Stimulated activated CD4-positive, alpha-beta T cell treated with anti-CD3 and anti-CD28 coated beads, Interleukin-1b, Interleukin-23, amount 100 ng/mL, for 4 hours (primary cell): ENCODE data around the gene CASQ2.
"Not testable (repeated sequence)": the region's sequence is repeated elsewhere in the genome, so short reads cannot be mapped to it uniquely, and the experiment has no call there.

Experiments
- DNase-seq, 2 donors: peaks; one replicate each; pipeline ENCODE4 v3.0.0-alpha.2; 2020; ENCODE audit warnings: low read depth in 2 of 2

Gene CASQ2

DNA sequence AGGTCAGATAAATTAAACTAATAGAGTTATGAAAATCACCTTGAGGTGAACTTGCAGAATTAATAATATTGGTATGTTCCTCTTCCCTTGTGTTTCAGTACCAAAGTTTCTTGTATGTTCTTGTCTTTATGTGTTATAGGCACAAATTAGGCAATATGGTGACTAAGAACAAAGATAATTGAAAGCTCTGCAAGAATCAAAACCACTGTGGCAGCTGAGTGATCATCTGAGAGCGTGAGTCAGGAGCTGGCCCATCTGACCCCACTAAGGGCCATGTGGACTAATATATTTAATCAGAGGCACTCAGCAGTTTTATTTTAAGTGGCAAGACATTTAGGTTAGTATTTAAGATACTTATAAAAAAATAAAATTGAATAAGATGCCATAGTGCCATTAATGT is 12.8 kb upstream of the CASQ2 start:
- no peak for DNase-seq

GRCh38 chr1:115780655-115781054 is 12.1 kb upstream of the CASQ2 start:
- not testable (repeated sequence) for DNase-seq

DNA sequence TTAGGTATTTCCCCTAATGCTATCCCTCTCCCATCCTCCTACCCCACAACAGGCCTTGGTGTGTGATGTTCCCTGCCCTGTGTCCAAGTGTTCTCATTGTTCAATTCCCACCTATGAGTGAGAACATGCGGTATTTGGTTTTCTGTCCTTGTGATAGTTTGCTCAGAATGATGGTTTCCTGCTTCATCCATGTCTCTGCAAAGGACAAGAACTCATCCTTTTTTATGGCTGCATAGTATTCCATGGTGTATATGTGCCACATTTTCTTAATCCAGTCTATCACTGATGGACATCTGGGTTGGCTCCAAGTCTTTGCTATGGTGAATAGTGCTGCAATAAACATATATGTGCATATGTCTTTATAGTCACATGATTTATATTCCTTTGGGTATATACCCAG is 10.6 kb upstream of the CASQ2 start:
- not testable (repeated sequence) for DNase-seq

DNA sequence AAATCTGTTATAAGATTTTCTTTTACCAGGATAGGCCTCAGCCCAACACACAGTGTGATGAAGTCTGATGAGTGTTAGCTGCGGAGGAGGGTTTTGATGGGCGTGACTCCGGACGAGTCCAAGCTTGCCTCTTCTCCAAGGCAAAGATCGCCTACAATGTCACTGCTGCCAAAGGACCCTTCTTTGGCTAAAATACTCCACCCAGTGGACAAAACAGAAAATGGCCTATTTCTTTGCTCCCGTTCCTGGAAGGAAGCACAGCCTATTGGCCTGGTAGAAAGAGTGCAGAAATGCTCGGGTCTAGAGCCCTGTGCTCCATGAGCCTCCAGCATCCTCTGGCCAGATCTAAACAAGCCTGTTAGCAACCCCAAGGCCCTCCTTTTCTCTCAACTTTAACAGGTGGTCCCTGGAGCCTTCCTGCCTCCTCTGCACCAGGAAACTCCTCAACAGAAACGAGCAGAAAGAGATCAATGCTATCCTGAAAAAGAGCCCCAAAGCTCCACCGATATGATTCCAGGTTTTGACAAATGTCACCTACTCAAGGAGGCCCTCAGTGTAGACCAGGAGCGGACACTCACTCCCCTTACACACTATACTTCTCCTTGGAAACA is 3.4 kb upstream of the CASQ2 start:
- DNase-seq = no peak

DNA sequence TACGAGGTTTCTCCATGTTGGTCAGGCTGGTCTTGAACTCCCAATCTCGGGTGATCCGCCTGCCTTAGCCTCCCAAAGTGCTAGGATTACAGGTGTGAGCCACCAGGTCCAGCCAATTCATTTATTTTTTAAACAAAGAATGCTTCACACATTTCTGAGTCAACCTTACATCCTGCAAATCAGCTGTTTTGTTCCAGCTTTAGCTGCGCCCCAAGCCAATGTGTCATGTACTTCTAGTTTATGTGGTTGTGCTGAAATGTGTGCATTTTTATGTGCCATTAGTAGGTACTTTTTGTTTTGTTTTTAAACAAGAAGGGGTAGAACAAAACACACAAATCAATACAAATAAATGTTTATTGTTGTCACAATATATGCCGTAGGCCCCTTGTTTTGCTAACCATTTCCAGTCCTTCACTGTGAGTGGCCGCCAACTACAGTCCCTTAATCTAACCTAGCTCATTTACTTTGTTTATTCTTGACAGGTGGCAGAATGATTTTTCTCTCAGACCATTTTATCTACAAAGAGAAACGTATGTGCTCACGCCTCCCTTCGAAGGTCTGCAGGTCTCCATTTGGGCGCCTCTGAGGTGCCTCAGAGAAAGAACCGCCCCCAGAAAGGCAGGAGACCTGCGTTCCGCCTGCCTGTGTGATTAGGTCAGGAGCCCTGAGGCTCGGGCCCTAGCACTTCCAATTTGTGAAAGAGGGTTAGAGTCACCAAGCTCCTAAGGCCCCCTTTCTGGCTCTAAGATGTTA is 2.8 kb upstream of the CASQ2 start:
- DNase-seq = no peak

DNA sequence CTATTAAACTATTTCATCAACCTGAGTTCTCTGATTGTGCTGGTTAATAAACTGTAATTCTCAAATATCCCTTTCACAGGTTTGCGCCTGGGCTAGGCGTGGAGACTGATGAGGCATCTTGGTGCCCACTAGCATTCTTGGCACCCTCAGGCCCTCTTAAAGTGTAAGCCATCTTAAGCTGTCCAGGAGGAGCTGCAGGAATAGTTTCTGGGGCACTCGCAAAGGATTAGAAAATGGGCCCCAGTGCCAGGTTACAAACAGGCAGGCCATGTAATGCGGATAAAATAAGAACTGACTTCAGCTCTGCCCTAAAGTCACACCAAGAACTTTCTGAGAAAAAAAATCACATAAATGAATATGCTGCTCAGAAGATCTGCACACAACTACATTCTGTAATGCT is 1.1 kb downstream of the CASQ2 start:
- no peak for DNase-seq

- no peak for DNase-seq
Measured at GRCh38 chr1:115765091-115765490, 3.4 kb downstream of the CASQ2 start.

DNA sequence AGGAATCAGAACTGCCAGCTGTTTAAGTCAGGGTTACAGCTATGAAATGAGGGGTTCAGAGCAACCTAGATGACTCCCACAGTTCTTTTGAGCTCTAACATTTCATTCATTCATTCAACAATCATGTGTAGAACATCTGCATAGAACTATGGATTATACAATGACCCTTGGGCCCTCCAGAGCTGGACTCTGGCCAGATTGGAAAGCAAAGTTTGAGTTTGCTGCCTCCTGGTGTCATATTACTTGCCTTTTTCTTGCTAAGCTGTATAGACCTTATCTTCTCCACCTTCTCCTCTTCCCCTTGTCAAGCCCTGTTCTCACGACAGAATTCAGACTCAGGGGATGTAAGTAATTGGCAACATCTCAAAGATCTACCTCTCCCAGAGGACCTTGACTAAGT is 4.0 kb downstream of the CASQ2 start:
- DNase-seq = no peak

DNA sequence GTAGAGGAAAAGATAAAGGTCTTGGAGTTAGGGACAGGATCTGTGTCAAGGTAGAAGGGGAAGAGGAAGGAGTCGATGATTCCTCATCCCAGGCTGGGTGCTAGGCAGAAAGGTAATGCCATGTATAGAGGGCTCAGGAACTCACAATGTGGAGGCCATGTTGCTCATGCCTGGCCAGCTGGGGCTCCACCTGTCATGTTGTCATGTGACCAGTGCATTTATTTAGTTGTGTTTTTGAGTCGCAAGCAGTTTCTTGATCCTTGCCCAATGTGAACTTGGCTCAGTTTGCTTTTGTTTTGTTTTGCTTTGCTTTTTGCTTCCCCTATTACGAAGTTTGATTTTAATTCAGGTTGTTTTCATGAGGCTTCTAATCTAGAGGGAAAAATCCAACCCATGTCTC is 5.7 kb downstream of the CASQ2 start:
- no peak for DNase-seq

DNA sequence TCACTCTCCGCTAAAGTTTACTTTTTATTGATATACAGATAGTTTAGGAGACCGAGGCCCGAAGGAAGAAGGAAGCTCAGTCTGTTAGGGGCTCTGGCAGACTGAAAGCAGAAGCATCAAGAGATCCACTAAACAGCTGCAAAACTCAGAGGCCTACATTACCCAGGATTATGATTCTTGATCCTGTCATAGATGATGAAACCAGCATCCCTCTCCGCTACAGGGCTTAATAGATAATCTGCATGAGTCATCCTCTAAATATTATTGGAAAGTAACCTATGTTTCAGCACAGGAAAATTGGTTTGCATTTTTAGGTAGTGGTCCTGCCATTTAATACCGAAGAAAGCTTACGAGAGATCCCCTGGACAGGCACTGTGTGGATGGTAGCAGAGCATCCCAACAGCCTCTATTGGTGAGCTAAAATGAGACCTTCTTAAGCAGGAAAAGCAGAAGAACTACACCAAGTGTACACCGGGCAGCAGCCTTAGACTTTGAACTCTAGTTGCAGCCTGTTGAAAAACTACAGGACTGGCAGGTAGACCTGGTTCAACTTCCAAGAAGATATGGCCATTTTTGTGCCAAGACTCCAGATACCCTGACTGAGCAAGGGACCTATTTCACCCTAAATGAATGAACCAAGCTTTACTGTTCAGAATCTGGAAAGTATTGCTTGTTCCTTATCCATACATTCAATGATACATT is 6.8 kb downstream of the CASQ2 start:
- no peak for DNase-seq

GRCh38 chr1:115757856-115758255 is 10.7 kb downstream of the CASQ2 start:
- no peak for DNase-seq

DNA sequence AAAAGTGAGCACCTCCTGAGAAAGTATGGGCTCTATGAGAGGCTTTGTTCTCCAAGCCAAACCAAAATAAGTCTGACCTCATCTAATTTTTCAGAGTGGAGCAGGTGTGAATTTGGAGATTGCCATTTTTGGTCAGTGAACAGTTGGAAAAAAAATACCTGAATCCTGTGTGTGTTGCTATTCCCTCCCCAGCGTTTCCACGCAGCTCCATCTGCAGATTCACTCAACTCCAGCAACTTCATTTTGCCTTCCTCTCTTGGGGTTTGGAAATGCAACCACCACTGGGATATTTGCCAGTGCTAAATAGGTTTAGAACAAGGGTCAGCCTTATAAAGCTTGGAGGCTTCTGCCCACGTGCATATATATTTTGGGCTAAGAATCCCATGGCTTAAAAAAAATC is 11.2 kb downstream of the CASQ2 start:
- DNase-seq = no peak

DNA sequence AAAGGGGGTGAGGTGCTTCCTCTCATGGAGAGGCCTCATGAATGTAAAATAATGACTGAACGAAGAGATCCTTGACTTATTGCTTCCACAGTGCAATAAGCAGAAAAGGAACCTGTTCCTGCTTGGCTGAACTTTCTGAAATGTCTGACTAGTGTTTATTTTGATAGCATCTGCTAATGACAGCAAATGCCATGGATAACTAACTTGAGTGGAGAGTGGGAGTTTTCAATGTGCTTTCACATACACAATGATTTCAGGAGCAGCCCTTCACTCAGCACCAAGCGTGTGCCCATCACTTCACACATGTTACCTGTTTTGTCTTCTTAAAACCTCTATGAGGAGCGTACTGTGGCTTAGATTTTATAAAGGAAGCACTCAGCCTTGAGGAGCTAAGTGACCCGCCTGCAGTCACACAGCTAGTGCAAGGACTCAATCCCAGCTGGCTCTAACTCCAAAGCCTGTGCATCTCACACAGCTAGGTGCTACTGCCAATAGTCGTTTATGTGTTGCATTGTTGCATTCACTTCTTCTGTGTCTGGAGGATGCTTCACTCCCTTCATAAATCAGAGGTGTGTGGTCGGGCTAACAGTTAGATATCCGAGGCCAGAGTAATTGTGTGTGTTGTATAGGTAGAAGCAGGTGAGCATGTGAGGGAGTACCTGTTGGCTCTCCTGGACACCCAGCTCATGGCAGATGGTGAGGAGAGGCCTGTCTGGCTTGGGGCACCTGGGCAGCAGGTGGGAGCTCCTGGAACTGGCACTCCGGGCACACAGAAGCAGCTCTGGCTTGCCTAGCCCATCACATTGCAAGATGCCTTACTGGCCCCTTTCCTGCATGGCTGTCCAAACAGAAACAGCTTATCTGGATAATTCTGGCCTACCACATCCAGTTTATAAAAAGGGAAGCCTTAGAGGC is 12.8 kb downstream of the CASQ2 start:
- DNase-seq = no peak

- no peak for DNase-seq
Measured at GRCh38 chr1:115753830-115754229, 14.7 kb downstream of the CASQ2 start.

DNA sequence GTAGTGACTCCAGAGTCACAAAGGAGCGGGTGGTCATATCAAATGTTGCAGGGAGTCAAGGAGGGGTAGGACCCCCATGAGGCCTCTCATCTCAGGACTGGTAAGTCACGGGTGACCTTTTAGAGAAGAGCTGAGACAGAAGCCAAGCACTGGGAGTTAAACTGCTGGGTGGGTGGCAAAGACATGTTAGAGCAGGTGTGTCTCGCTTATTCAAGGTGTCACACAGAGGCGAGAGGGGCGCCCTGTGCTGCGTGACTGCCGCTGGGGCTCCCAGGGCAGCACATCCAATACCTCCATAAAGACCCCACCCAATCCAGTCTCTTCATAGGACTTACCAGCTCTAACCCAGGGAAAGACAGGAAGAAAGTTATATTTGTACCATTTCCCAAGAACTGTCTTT is 15.2 kb downstream of the CASQ2 start:
- no peak for DNase-seq

DNA sequence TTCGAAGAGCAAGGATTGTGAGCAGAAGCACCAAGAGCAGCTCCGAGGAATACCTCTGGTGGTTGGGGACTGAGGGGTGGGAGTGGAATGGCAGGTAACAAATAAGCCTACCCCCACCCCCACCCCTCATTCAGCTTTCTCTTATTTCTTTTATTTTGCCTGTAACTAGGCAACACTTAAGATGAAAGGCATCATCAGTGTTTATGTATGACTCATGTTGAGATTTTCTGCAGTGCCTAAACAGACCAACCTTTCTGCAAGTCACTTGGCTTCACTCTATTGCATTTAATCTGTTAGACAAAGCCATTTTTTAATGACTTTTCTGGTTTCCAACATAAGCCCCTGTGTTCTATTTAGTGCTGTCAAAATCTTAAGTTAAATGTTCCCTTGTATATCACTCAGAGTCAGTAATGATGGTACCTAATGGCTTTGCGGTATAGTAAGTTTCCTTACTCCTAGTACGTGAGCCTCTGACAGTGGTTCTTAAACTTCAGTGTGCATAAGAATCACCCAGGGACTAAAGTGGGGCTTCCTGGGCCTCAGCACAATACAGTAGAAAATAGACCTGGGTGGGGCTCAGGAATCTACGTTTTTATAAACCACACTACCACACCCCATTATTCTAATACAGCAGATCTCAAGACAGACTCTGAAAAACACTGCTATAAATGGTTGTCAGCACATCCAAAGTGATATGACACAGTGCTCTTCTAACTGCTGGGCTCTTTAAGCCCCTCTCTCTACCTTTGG is 19.9 kb downstream of the CASQ2 start:
- DNase-seq = no peak

GRCh38 chr1:115746021-115746690 is 22.4 kb downstream of the CASQ2 start:
- no peak for DNase-seq

DNA sequence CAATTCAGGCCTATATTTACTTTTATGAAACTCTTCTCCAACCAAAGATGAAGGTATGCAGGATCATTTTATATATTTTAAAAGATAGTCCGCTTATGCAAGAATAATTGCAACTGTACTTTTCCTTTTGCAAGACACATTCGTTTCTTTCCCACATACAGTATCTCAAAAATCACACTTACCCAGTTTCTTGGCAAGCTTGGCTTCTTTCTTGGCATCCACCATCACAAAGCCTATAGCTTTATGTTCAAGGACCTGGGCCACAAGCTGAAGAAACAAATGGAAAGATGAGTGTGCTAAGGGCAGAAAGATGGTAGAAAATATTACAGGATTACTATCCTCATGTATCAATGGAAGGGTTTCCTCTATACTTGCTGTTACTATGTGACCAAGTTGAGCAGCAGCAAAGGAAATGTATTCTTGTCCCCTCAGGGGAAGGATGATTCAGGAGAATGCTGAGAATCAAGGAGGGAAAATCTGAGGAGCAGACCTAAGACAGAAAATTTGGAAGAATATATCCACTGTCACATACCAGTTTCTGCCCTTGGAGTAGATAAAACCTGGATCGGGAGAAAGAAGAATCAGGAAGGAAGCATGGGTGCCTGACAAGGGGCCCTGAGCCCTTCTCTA is 23.8 kb downstream of the CASQ2 start:
- no peak for DNase-seq

GRCh38 chr1:115740811-115741210 is 27.7 kb downstream of the CASQ2 start:
- no peak for DNase-seq

DNA sequence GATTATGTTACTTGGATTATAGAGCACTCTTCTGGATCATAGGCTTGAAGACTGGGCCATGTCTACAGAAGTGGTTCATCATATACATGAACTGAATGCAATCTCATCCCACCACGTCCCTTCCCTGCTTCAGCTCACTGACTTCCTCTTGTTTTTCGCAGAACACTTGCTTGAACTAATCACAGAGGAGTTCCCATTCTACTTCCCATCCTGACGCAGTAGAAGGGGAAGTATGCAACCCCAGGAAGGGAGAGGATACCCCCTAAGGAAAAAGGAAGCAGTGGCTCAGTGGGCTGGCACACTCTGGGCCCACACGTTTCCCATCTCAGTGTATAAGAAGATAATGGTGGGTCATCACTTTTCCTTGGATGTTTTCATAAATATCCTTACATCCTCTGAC is 36.2 kb downstream of the CASQ2 start:
- DNase-seq = no peak
